ENCODE results near the gene SPSB1. TPM values are rescaled to one million over a fixed set of nuclear protein-coding genes. Genes with fewer than 3 reads are reported as not detected.
"Not testable (repeated sequence)": the region's sequence is repeated elsewhere in the genome, so short reads cannot be mapped to it uniquely, and the experiment has no call there.

Gene SPSB1
- total RNA-seq, 1 donor from 2014 or later: 12.9 TPM

DNA sequence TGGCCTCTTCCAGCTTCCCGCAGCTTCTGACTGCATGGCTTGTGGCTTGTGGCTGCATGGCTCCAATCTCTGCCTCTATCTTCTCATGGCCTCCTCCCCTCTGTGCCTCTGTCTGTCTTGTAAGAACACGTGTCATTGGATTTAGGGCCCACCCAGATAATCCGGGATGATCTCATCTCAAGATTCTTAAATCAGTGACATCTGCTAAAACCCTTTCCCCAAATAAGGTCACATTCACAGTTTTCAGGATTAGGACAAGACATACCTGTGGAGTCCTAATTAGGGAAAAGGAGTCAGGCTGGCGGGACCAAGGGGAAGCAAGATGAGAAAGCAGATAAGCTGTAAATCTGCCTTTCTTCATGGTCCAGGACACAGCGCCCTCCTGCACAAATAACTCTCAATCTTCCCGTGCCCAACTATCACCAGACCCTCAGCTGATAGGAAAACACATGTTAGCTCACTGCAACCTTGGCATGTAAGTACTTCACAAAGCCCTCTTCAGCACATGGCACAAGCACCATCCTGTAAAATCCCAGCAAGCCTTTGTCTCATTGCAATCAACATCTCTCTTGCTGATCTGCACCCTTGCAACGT is 82.2 kb downstream of the SPSB1 start:
- intact Hi-C loops (cut with DNase I): no loop called here
- no peak for DNase-seq (ENCODE audit: low spot score)

DNA sequence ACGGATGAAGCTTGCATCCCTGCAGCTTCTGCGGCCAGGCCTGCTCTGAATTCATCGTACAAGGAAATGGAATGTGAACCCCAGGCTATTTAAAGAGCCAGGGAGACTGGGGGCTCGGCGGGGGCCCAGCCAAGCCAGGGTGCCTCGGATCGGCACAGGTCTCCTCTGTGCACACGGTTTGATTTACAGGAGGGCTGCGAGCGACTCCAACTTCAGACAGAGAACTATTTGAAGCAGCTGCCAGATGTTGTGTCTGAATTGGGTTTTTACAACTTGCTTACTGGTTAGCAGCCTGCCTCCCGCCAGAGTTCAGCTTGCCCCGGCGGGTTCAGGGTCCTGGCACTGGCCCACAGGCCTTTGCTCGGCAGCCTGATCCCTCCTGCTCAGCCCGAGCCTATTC is 83.2 kb downstream of the SPSB1 start:
- no peak for DNase-seq (ENCODE audit: low spot score)
- intact Hi-C loops (cut with DNase I): loop anchor here (2.0 kb wide), 1 partner anchor 37 kb away; no protein-coding TSS in a partner anchor

DNA sequence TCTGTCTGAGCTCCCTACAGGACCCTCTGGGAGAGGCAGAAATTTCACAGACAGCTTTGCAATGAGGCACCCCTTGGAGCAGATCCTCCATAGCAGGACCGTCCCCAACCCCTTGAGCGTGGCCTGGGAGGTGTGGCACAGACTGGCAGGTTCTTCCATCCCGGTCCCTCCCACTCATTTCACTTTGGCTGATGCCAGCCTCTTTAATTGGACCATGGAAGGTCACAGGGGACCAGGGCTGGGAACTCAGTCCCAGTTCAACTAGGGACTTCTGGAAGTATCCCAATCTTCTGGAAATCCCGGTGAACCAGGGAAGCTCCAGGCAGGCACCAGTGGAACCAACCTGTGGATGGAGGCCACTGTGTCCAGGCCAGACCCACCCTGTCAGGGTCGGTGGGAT is 83.7 kb downstream of the SPSB1 start:
- intact Hi-C loops (cut with DNase I): loop anchor here (2.0 kb wide), 1 partner anchor 36 kb away; no protein-coding TSS in a partner anchor
- DNase-seq (ENCODE audit: low spot score): no peak

DNA sequence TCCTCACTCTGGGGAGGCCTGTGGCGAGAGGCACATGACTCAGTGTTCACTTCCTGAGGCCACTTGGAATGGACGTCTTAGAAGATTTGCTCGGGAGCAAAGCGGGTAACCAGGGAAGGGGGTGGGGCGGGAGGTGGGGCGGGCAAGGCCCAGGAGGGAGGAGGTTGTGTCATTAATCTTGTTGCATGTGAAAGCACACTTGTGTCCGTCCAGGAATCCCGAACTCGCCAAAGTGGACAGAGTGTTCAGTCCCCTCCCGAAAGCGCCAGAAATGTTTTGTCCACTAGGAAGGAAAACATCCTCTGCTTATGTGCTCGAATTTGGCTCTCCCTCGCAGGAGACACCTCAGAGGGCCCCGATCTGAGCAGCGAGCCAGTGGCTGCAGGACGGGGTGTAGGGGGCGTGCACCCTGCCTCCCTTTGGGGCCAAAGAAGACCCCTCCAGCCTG is 84.2 kb downstream of the SPSB1 start:
- intact Hi-C loops (cut with DNase I): loop anchor here (2.0 kb wide), 1 partner anchor 36 kb away; no protein-coding TSS in a partner anchor
- DNase-seq (ENCODE audit: low spot score): no peak

DNA sequence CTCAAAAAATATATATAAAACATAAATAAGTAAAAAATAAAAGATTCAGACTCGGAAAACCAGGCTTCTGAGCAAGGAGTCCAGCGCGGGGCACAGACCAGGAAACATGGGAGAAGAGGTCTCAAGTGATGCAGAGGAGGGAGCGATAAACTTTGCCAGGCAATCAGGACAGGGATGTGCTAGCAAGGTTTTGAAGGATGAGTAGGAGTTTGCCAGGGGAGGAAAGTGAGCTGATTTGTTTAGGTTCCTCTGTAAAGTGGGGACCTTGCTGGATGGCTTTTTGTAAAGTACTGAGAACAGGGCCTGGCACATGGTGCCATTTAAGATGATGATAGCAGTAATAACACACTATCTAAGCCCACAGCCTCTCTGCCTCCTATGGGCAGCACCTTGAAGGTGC is 86.1 kb downstream of the SPSB1 start:
- no peak for DNase-seq (ENCODE audit: low spot score)
- intact Hi-C loops (cut with DNase I): no loop called here

DNA sequence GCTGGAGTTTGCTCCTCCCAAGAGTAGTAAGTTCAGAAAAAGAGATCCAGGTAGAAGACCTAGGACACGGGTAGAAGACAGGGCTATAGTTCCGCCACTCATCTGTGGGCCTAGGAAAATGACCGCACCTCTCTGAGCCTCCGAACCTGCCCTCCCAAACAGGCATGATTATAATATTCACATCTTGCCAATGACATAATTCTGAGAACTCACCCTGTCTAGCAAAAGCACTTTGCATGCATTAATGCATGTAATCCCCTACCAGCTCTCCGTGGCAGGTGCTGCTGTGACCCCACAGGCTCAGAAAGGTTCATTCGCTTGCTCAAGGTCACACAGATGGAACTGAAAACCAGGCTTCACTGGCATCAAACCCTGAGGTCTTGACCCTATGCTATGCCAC is 88.0 kb downstream of the SPSB1 start:
- intact Hi-C loops (cut with DNase I): no loop called here
- no peak for DNase-seq (ENCODE audit: low spot score)

GRCh38 chr1:9382643-9383491 is 90.2 kb downstream of the SPSB1 start:
- no peak for DNase-seq (ENCODE audit: low spot score)
- intact Hi-C loops (cut with DNase I): no loop called here

DNA sequence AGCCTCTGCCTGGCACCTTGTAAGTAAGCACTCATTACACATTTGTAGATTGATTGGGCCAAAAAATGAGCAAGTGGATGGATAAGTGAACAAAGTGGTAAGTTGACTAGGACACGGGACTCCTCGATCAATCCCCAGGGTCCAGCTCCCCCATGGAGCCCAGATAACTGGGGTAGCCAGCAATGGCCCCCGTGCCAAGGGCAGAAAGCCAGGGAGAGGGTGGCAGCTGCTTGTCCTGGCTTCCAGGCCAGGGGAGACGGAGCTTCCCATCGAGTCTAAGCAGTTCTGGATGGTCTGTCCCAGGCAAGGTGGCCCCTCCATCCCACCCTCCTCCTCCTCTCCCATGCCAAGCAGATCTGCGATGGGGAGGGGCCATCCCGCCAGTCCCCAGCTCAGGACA is 91.4 kb downstream of the SPSB1 start:
- intact Hi-C loops (cut with DNase I): loop anchor here (2.0 kb wide), 2 partner anchors 57 to 65 kb away; no protein-coding TSS in a partner anchor
- no peak for DNase-seq (ENCODE audit: low spot score)

- DNase-seq (ENCODE audit: low spot score): peak; percentile 86
- intact Hi-C loops (cut with DNase I): loop anchor here (2.0 kb wide), 2 partner anchors 56 to 64 kb away; no protein-coding TSS in a partner anchor
Observed at GRCh38 chr1:9384751-9385245, 92.1 kb downstream of the SPSB1 start.

DNA sequence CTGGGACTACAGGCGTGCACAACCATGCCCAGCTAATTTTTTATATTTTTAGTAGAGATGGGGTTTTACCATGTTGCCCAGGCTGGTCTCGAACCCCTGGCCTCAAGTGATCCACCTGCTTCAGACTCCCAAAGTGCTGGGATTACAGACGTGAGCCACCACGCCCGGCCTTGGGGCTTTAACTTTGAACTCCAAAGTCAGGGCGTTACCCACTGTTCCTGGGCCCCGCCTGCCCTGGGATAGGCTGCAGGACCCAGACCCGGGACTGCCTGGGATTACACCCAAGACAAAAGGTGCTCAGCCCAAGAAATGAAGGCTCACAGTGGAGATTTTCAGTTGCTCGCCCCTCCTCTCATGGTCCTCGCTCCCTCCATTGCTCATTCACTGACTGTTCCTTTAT is 92.7 kb downstream of the SPSB1 start:
- intact Hi-C loops (cut with DNase I): loop anchor here (2.0 kb wide), 2 partner anchors 55 to 63 kb away; no protein-coding TSS in a partner anchor
- not testable (repeated sequence) for DNase-seq (ENCODE audit: low spot score)

DNA sequence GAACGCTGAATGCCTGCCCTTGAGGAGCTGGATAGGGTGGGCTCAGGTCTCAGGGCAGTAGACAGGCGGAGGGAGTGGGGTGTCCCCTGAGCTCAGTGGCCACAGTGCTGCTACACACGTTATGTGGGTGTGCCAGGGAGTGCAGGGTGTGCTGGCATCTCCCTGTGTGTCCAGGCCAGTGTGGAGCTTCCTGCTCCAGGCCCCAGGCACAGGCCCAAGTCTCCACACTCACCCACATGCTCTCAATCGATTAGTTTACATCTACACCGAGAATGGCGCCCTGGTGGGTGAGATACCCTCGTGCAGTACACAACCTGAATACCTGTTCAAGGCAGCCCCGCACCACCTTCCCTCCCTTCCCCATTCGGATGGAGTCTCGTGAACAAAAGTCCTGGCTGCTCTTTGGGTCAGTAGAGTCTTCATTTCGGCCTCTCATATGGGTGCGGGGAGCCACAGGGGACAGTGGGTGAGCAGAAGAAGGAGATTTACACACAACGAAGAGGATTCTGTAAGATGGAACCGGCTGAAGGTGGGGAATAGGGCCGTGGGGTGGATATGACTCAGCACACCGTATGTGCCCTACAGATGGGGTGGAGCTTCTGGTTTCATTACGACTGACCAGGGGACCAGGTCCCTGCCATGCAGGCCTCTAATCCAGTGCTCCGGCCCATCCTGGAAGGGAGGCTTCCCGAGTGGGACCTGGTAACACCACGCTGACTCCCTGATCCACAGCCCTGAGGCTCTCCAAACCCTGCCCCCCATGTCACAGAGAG is 93.3 kb downstream of the SPSB1 start:
- no peak for DNase-seq (ENCODE audit: low spot score)
- intact Hi-C loops (cut with DNase I): loop anchor here (2.0 kb wide), 2 partner anchors 55 to 63 kb away; no protein-coding TSS in a partner anchor

- DNase-seq (ENCODE audit: low spot score): no peak
- intact Hi-C loops (cut with DNase I): no loop called here
Observed at GRCh38 chr1:9388335-9389180, 95.9 kb downstream of the SPSB1 start.

DNA sequence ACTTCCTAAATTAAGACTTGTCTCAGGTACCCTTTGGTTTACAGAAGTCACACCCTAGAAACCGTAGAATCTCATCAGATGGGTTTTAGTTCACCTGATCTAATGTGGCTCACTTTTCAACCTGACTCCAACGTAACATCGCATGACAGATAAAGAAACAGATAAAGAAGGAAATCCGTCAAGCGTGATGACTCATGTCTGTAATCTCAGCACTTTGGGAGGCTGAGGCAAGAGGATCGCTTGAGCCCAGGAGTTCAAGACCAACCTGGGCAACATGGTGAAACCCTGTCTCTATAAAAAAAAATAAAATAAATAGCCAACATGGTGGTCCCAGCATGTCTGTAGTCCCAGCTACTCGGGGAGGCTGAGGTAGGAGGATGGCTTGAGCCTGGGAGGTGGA is 97.3 kb downstream of the SPSB1 start:
- intact Hi-C loops (cut with DNase I): no loop called here

GRCh38 chr1:9391620-9392019 is 98.9 kb downstream of the SPSB1 start:
- intact Hi-C loops (cut with DNase I): no loop called here
- no peak for DNase-seq (ENCODE audit: low spot score)

More for the DNA sequence above, 97.3 kb downstream of the SPSB1 start:
- no peak for DNase-seq (ENCODE audit: low spot score)

DNA sequence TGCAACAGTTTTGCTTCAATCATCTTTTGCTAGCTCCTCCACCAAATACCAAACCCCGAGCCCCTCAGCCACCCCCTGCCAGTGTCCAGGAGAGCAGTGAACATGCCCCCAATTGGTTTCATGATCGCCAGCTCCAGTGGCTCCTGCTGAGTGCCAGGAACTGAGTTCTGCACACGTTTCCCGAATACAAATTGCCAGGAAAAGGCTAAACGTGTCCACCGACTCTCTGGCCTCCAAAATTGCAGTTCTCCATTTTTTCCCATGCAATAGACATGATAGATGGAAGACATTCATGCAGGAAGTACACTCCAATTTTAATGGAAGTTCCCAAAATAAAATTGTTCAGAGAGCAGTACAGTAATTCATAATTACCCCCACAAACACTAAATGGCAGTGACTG is 101.3 kb downstream of the SPSB1 start:
- no peak for DNase-seq (ENCODE audit: low spot score)
- intact Hi-C loops (cut with DNase I): no loop called here

GRCh38 chr1:9395018-9395417 is 102.3 kb downstream of the SPSB1 start:
- intact Hi-C loops (cut with DNase I): no loop called here
- DNase-seq (ENCODE audit: low spot score): no peak

GRCh38 chr1:9397047-9397446 is 104.4 kb downstream of the SPSB1 start:
- no peak for DNase-seq (ENCODE audit: low spot score)
- intact Hi-C loops (cut with DNase I): no loop called here

DNA sequence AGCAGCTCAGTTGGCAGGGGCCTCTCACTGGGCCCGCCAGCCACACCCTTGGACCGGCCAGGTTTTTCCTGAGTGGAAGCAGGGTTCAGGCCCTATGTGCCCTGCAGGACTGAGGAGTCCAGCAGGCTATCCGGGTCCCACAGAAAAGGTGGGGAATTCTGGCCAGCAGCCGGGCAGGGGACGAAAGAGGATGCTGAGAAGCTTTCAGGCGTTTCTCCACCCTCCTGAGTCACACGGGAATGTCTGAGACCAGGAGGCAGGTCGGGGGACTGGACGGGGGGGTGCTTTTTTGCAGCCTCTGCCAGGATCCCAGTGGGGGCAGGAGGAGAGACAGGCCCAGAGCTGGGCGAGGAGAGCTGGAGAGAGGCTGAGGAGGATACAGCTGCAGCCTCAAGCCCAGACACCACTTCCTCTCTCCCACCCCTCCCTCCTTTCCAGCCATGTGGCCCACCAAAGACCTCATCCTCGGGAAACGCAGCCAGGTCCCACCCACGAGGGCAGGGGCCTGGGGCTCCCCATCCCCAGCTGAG is 105.4 kb downstream of the SPSB1 start:
- intact Hi-C loops (cut with DNase I): no loop called here
- DNase-seq (ENCODE audit: low spot score): no peak
